H9 (cell line): Measurements from ENCODE around the gene KATNB1. TPM values are rescaled to one million over a fixed set of nuclear protein-coding genes. Genes with fewer than 3 reads are reported as not detected.

Source experiments
- DNase-seq: peaks from one replicate; pipeline ENCODE4 v3.0.0-alpha.2; 2017
- H2AFZ ChIP-seq: one replicate; pipeline ENCODE4 v1.6.1; 2013; ENCODE audit warnings: mild to moderate bottlenecking, low read length, control low read depth, moderate library complexity
- H2AK5ac ChIP-seq: 2 replicates; pipeline ENCODE4 v1.6.1; 2013; ENCODE audit warnings: low read length, control low read depth, mixed read lengths; ENCODE audit not compliant: insufficient read length
- H2BK120ac ChIP-seq: one replicate; pipeline ENCODE4 v1.6.1; 2013; ENCODE audit warnings: low read depth, mild to moderate bottlenecking, low read length, control low read depth, inconsistent platforms; ENCODE audit not compliant: poor library complexity, severe bottlenecking
- H2BK12ac ChIP-seq: 2 replicates; pipeline ENCODE4 v1.6.1; 2013; ENCODE audit warnings: low read length, control low read depth, mixed read lengths, low read depth; ENCODE audit not compliant: insufficient read length
- H2BK15ac ChIP-seq: 2 replicates; pipeline ENCODE4 v1.6.1; 2013; ENCODE audit warnings: low read depth, low read length, control low read depth
- H2BK20ac ChIP-seq: one replicate; pipeline ENCODE4 v1.6.1; 2013; ENCODE audit warnings: low read depth, mild to moderate bottlenecking, low read length, control low read depth, inconsistent platforms; ENCODE audit not compliant: poor library complexity, severe bottlenecking
- H2BK5ac ChIP-seq: 2 replicates; pipeline ENCODE4 v1.6.1; 2013; ENCODE audit warnings: low read length, control low read depth, mixed read lengths; ENCODE audit not compliant: insufficient read length
- H3K14ac ChIP-seq: 2 replicates; pipeline ENCODE4 v1.6.1; 2013; ENCODE audit warnings: low read length, control low read depth; ENCODE audit not compliant: insufficient read depth
- H3K18ac ChIP-seq: 2 replicates; pipeline ENCODE4 v1.6.1; 2013; ENCODE audit warnings: low read depth, mild to moderate bottlenecking, mixed read lengths, low read length, control low read depth; ENCODE audit not compliant: insufficient read length
- H3K23ac ChIP-seq: 2 replicates; pipeline ENCODE4 v1.6.1; 2013; ENCODE audit warnings: low read length, control low read depth, mixed read lengths, low read depth; ENCODE audit not compliant: insufficient read length
- H3K23me2 ChIP-seq: 2 replicates; pipeline ENCODE4 v1.6.1; 2013; ENCODE audit warnings: low read depth, mild to moderate bottlenecking, mixed read lengths, low read length, control low read depth; ENCODE audit not compliant: insufficient read length, poor library complexity, severe bottlenecking
- H3K27ac ChIP-seq: 2 replicates; pipeline ENCODE4 v1.5.1; 2013; ENCODE audit warnings: low read length, control low read depth, mixed read lengths, low read depth; ENCODE audit not compliant: insufficient read length
- H3K27me3 ChIP-seq: 2 replicates; pipeline ENCODE4 v1.6.1; 2013; ENCODE audit warnings: low read length, control low read depth, inconsistent platforms; ENCODE audit not compliant: insufficient read depth
- H3K4ac ChIP-seq: 2 replicates; pipeline ENCODE4 v1.6.1; 2013; ENCODE audit warnings: low read depth, mild to moderate bottlenecking, control low read depth, inconsistent platforms, low read length, moderate library complexity
- H3K4me1 ChIP-seq: 2 replicates; pipeline ENCODE4 v1.6.1; 2013; ENCODE audit warnings: low read length, control low read depth, inconsistent platforms; ENCODE audit not compliant: insufficient read depth
- H3K4me2 ChIP-seq: 2 replicates; pipeline ENCODE4 v1.6.1; 2013; ENCODE audit warnings: low read length, control low read depth, mixed read lengths; ENCODE audit not compliant: insufficient read length, insufficient read depth
- H3K56ac ChIP-seq: 2 replicates; pipeline ENCODE4 v1.6.1; 2013; ENCODE audit warnings: low read depth, mild to moderate bottlenecking, mixed read lengths, low read length, control low read depth; ENCODE audit not compliant: insufficient read length
- H3K79me1 ChIP-seq: 2 replicates; pipeline ENCODE4 v1.6.1; 2013; ENCODE audit warnings: low read depth, mild to moderate bottlenecking, moderate library complexity, low read length, control low read depth, inconsistent platforms; ENCODE audit not compliant: insufficient read depth, poor library complexity, severe bottlenecking
- H3K79me2 ChIP-seq: 2 replicates; pipeline ENCODE4 v1.6.1; 2013; ENCODE audit warnings: low read length, control low read depth, inconsistent platforms; ENCODE audit not compliant: insufficient read depth
- H3K9ac ChIP-seq: 2 replicates; pipeline ENCODE4 v1.6.1; 2013; ENCODE audit warnings: low read length, control low read depth, mixed read lengths; ENCODE audit not compliant: insufficient read length; ENCODE audit errors: extremely low read depth
- H3K9me3 ChIP-seq: one replicate; pipeline ENCODE4 v1.6.1; 2013; ENCODE audit warnings: low read depth, low read length, inconsistent platforms; ENCODE audit not compliant: control insufficient read depth
- H3T11ph ChIP-seq: one replicate; pipeline ENCODE4 v1.6.1; 2013; ENCODE audit warnings: mild to moderate bottlenecking, low read length, control low read depth, inconsistent platforms
- H4K20me1 ChIP-seq: one replicate; pipeline ENCODE4 v1.6.1; 2013; ENCODE audit not compliant: control insufficient read depth, insufficient read length, insufficient read depth
- H4K5ac ChIP-seq: 2 replicates; pipeline ENCODE4 v1.6.1; 2013; ENCODE audit warnings: low read depth, mild to moderate bottlenecking, mixed read lengths, low read length, control low read depth; ENCODE audit not compliant: insufficient read length
- H4K8ac ChIP-seq: replicated peaks from 2 replicates; pipeline ENCODE4 v1.6.1; 2013; ENCODE audit warnings: low read length, control low read depth, mixed read lengths, low read depth; ENCODE audit not compliant: insufficient read length
- H4K91ac ChIP-seq: 2 replicates; pipeline ENCODE4 v1.6.1; 2013; ENCODE audit warnings: low read depth, mild to moderate bottlenecking, moderate library complexity, mixed read lengths, low read length, control low read depth; ENCODE audit not compliant: insufficient read length
- H3K27ac Mint-ChIP-seq, 3 experiments: 2 replicates in 2 of 3; 3 replicates in 1 of 3; pipeline ENCODE4 v1.8.0; 2020 to 2021; ENCODE audit warnings: mixed read lengths in 3 of 3, mild to moderate bottlenecking in 1 of 3, moderate library complexity in 1 of 3
- H3K27me3 Mint-ChIP-seq: 2 replicates; pipeline ENCODE4 v1.8.0; 2021; ENCODE audit warnings: low read depth, mild to moderate bottlenecking, moderate library complexity, mixed read lengths
- H3K36me3 Mint-ChIP-seq, 3 experiments: 2 replicates in 2 of 3; 3 replicates in 1 of 3; pipeline ENCODE4 v1.8.0; 2020 to 2021; ENCODE audit warnings: low read depth in 3 of 3, mixed read lengths in 3 of 3; ENCODE audit not compliant: insufficient read depth in 1 of 3
- H3K4me1 Mint-ChIP-seq, 2 experiments: 2 replicates each; pipeline ENCODE4 v1.8.0; 2020; ENCODE audit warnings: mixed read lengths in 2 of 2
- H3K4me3 Mint-ChIP-seq, 2 experiments: 2 replicates in 1 of 2; 3 replicates in 1 of 2; pipeline ENCODE4 v1.8.0; 2020 to 2021; ENCODE audit warnings: mild to moderate bottlenecking in 2 of 2, mixed read lengths in 2 of 2, moderate library complexity in 1 of 2
- H3K9me3 Mint-ChIP-seq, 2 experiments: 2 replicates in 1 of 2; 3 replicates in 1 of 2; pipeline ENCODE4 v1.8.0; 2020; ENCODE audit warnings: mild to moderate bottlenecking in 2 of 2, mixed read lengths in 2 of 2, moderate library complexity in 1 of 2
- CTCF ChIP-seq: fragments of 200-600 bp; sonication (generic); conservative IDR thresholded peaks from 3 replicates; pipeline ENCODE4 v1.8.0; 2021; ENCODE audit warnings: antibody characterized with exemption, mild to moderate bottlenecking
- WGBS: extraction: QIAGEN DNeasy Blood & Tissue Kit; methylation state at CpG from one replicate; pipeline ENCODE4 v1.1.7; 2013; ENCODE audit warnings: missing lambda C conversion rate, low lambda C conversion rate, mixed read lengths; ENCODE audit not compliant: insufficient read length; ENCODE audit errors: extremely low coverage; 5-methylcytosine and 5-hydroxymethylcytosine counted together
- total RNA-seq: library from RNA; stranded (reverse); gene quantifications from 2 replicates; pipeline ENCODE4 v1.2.1, GENCODE V29; 2021

Gene KATNB1
- total RNA-seq, 1 experiment from 2014 or later = 29.9 TPM

GRCh38 chr16:57743458-57743857 lies 7.9 kb downstream of the KATNB1 start:
- Histone ChIP-seq H3T11ph (no peak overlapping the region), H4K91ac (no peak overlapping the region), H3K18ac (no peak overlapping the region), H2BK5ac (no peak overlapping the region), H3K79me2 (no peaks in the 10 kb centered on the region), H2BK12ac (no peak overlapping the region), H3K27me3 (no peaks in the 10 kb centered on the region), H2BK120ac (no peak overlapping the region), H3K9ac (no peak overlapping the region), H3K23ac (no peak overlapping the region), H3K4me1 (no peaks in the 10 kb centered on the region), H4K8ac (no peak overlapping the region), H2BK20ac (no peak overlapping the region), H3K23me2 (no peaks in the 10 kb centered on the region), H4K5ac (no peak overlapping the region), H2BK15ac (no peak overlapping the region), H3K79me1 (no peaks in the 10 kb centered on the region), H2AK5ac (no peak overlapping the region), H3K4ac (no peak overlapping the region), H3K14ac (no peak overlapping the region), H3K27ac (no peak overlapping the region), H4K20me1 (peaks cover 3% of the 10 kb centered on the region), H3K9me3 (no peaks in the 10 kb centered on the region), H2AFZ (no peak overlapping the region), H3K56ac (no peak overlapping the region), H3K4me2 (no peak overlapping the region)
- Mint-ChIP-seq H3K36me3 (peaks cover 5% of the 10 kb centered on the region in 3 experiments; a peak in 4 of 7 replicates), H3K27ac (peak overlapping the region in 1 of 3 experiments; percentile 36; a peak in 1 of 7 replicates), H3K4me3 (no peak overlapping the region), H3K27me3 (no peaks in the 10 kb centered on the region; the same call in 1 of the 2 replicates), H3K4me1 (no peaks in the 10 kb centered on the region), H3K9me3 (no peaks in the 10 kb centered on the region)
- WGBS = no CpG with 5 or more reads among the region's 10 CpGs
- peak; percentile 14 for DNase-seq
- TF ChIP-seq CTCF = no peak
